Heart left ventricle (tissue), 13 donors: ENCODE data around the gene MRPL38.
"Not testable (repeated sequence)": the region's sequence is repeated elsewhere in the genome, so short reads cannot be mapped to it uniquely, and the experiment has no call there.

Experiments used
- CTCF ChIP-seq, 12 donors: fragments of 200-600 bp; sonication (generic) in 4 of 12; IDR thresholded peaks; one replicate each; pipeline versions ENCODE4 v1.5.0 to v1.8.0; 2018 to 2022; ENCODE audit warnings: antibody characterized with exemption in 12 of 12, mild to moderate bottlenecking in 5 of 12
- POLR2A ChIP-seq, 2 donors: fragments of 450-650 bp; IDR thresholded peaks; one replicate each; pipeline ENCODE4 v1.6.1; 2017; ENCODE audit warnings: antibody characterized with exemption in 2 of 2, mild to moderate bottlenecking in 2 of 2, moderate library complexity in 2 of 2
- donor health status: ischemic (EF 13 %, LVEDD 7.1; RV severe dilation, severe dysfunction).
- donor health status: DM: no; HTN: yes; CAD: no.
- donor health status: DM: no; HTN: no; CAD: no.
- donor health status: ischemic (EF 25% LVEDD 6.9; RV normal size, moderate dysfunction).
- donor health status: ischemic (EF 25% LVEDD 5.7; RV mildly dilated, moderate dysfunction).
- donor health status: ischemic (EF 35%, LVEDD 5.7; RV mildly dilated, moderate dysfunction).
- donor health status: nonischemic (EF 11% LVEDD 7.7; RV severe dilation, severe dysfunction).
- donor health status: DM: yes; HTN: yes; CAD: no.
- donor health status: PGD.
- donor health status: ischemic (EF 29% LVEDD 5.4; RV normal size, mild dysfunction).
- donor health status: nonischemic (EF 23%, LVEDD 6.1; RV moderate dilation, normal function).

GRCh38 chr17:75870228-75870627 is 34.5 kb downstream of the MRPL38 start:
- not testable (repeated sequence) for TF ChIP-seq CTCF, POLR2A (IDR thresholded peaks at IDR 0.05)
